ENCODE results near the gene ALG9. TPM values are rescaled to one million over a fixed set of nuclear protein-coding genes. Genes with fewer than 3 reads are reported as not detected.

Gene ALG9
- total RNA-seq, 1 donor from 2014 or later = 24.9 TPM

- Histone ChIP-seq H3K4me2 (ENCODE audit: low read length) (peak overlapping the region; percentile 82), H3K4me3 (ENCODE audit: insufficient read depth, low read depth, low read length) (peak overlapping the region; percentile 85), H3K9me3 (ENCODE audit: insufficient read depth, low read depth, low read length) (no peaks in the 10 kb centered on the region), H3K4me1 (ENCODE audit: insufficient read depth, low read length) (peaks cover 9% of the 10 kb centered on the region), H3K9ac (ENCODE audit: low read length) (no peak overlapping the region), H3K27ac (ENCODE audit: low read depth, low read length) (no peak overlapping the region), H3K36me3 (ENCODE audit: insufficient read depth, low read length) (peaks cover 8% of the 10 kb centered on the region), H3K79me2 (ENCODE audit: insufficient read depth, low read length) (peaks cover 9% of the 10 kb centered on the region), H3K27me3 (ENCODE audit: insufficient read depth, low read length) (no peaks in the 10 kb centered on the region), H4K20me1 (ENCODE audit: insufficient read depth, low read length) (no peaks in the 10 kb centered on the region), H2AFZ (ENCODE audit: low read depth, low read length) (no peak overlapping the region)
- FAIRE-seq (no peak), DNase-seq (ENCODE audit: low read depth) (no peak)
- Mint-ChIP-seq H3K27ac (ENCODE audit: unreplicated experiment) (no peak overlapping the region), H3K9me3 (ENCODE audit: unreplicated experiment) (no peaks in the 10 kb centered on the region), H3K36me3 (ENCODE audit: low read depth, unreplicated experiment) (peaks cover 4% of the 10 kb centered on the region), H3K4me3 (ENCODE audit: unreplicated experiment) (no peak overlapping the region), H3K4me1 (ENCODE audit: low read depth, unreplicated experiment) (peaks cover 2% of the 10 kb centered on the region), H3K27me3 (ENCODE audit: low read depth, unreplicated experiment) (no peaks in the 10 kb centered on the region)
- TF ChIP-seq EZH2 (IDR thresholded peaks at IDR 0.05; ENCODE audit: insufficient read depth, low read length) (no peak), CTCF (IDR thresholded peaks at IDR 0.05; ENCODE audit: insufficient read depth, low read depth, low read length) (no peak)
Measured at GRCh38 chr11:111870113-111870512, 1.3 kb downstream of the ALG9 start.

- Histone ChIP-seq H3K4me3 (ENCODE audit: insufficient read depth, low read depth, low read length) (no peak overlapping the region), H3K4me2 (ENCODE audit: low read length) (no peak overlapping the region), H4K20me1 (ENCODE audit: insufficient read depth, low read length) (no peaks in the 10 kb centered on the region), H3K36me3 (ENCODE audit: insufficient read depth, low read length) (peaks cover 26% of the 10 kb centered on the region), H3K4me1 (ENCODE audit: insufficient read depth, low read length) (no peaks in the 10 kb centered on the region), H3K27ac (ENCODE audit: low read depth, low read length) (no peak overlapping the region), H3K27me3 (ENCODE audit: insufficient read depth, low read length) (no peaks in the 10 kb centered on the region), H3K9me3 (ENCODE audit: insufficient read depth, low read depth, low read length) (no peaks in the 10 kb centered on the region), H3K9ac (ENCODE audit: low read length) (no peak overlapping the region), H2AFZ (ENCODE audit: low read depth, low read length) (no peak overlapping the region), H3K79me2 (ENCODE audit: insufficient read depth, low read length) (no peaks in the 10 kb centered on the region)
- Mint-ChIP-seq H3K27me3 (ENCODE audit: low read depth, unreplicated experiment) (no peaks in the 10 kb centered on the region), H3K36me3 (ENCODE audit: low read depth, unreplicated experiment) (no peaks in the 10 kb centered on the region), H3K4me1 (ENCODE audit: low read depth, unreplicated experiment) (no peaks in the 10 kb centered on the region), H3K4me3 (ENCODE audit: unreplicated experiment) (no peak overlapping the region), H3K9me3 (ENCODE audit: unreplicated experiment) (no peaks in the 10 kb centered on the region), H3K27ac (ENCODE audit: unreplicated experiment) (no peak overlapping the region)
- TF ChIP-seq EZH2 (IDR thresholded peaks at IDR 0.05; ENCODE audit: insufficient read depth, low read length) (no peak), CTCF (IDR thresholded peaks at IDR 0.05; ENCODE audit: insufficient read depth, low read depth, low read length) (no peak)
- FAIRE-seq = no peak
- DNase-seq (ENCODE audit: low read depth) = no peak
Measured at GRCh38 chr11:111860257-111860656, 11.1 kb downstream of the ALG9 start.

GRCh38 chr11:111855506-111855905 lies 15.9 kb downstream of the ALG9 start:
- Histone ChIP-seq H3K36me3 (ENCODE audit: insufficient read depth, low read length) (peaks cover 26% of the 10 kb centered on the region), H3K9ac (ENCODE audit: low read length) (no peak overlapping the region), H3K27me3 (ENCODE audit: insufficient read depth, low read length) (no peaks in the 10 kb centered on the region), H3K4me2 (ENCODE audit: low read length) (no peak overlapping the region), H3K27ac (ENCODE audit: low read depth, low read length) (no peak overlapping the region), H2AFZ (ENCODE audit: low read depth, low read length) (no peak overlapping the region), H3K4me3 (ENCODE audit: insufficient read depth, low read depth, low read length) (no peak overlapping the region), H3K4me1 (ENCODE audit: insufficient read depth, low read length) (no peaks in the 10 kb centered on the region), H4K20me1 (ENCODE audit: insufficient read depth, low read length) (no peaks in the 10 kb centered on the region), H3K79me2 (ENCODE audit: insufficient read depth, low read length) (no peaks in the 10 kb centered on the region), H3K9me3 (ENCODE audit: insufficient read depth, low read depth, low read length) (no peaks in the 10 kb centered on the region)
- Mint-ChIP-seq H3K27ac (ENCODE audit: unreplicated experiment) (no peak overlapping the region), H3K36me3 (ENCODE audit: low read depth, unreplicated experiment) (no peaks in the 10 kb centered on the region), H3K27me3 (ENCODE audit: low read depth, unreplicated experiment) (no peaks in the 10 kb centered on the region), H3K4me1 (ENCODE audit: low read depth, unreplicated experiment) (no peaks in the 10 kb centered on the region), H3K4me3 (ENCODE audit: unreplicated experiment) (no peak overlapping the region), H3K9me3 (ENCODE audit: unreplicated experiment) (no peaks in the 10 kb centered on the region)
- TF ChIP-seq CTCF (IDR thresholded peaks at IDR 0.05; ENCODE audit: insufficient read depth, low read depth, low read length) = no peak
- TF ChIP-seq EZH2 (IDR thresholded peaks at IDR 0.05; ENCODE audit: insufficient read depth, low read length) = no peak
- FAIRE-seq = no peak
- DNase-seq (ENCODE audit: low read depth) = no peak
